HepG2 (cell line): ENCODE results near the gene POLR2H. TPM values are rescaled to one million over a fixed set of nuclear protein-coding genes. Genes with fewer than 3 reads are reported as not detected.

Experiments used
- HMG20B ChIP-seq: conservative IDR thresholded peaks from 2 replicates; pipeline ENCODE4 v1.6.1; 2016; ENCODE audit warnings: missing genetic modification reagents, missing compliant biosample characterization
- HNRNPL ChIP-seq: fragments of 200-400 bp; formaldehyde crosslinking; IDR thresholded peaks from 2 replicates; pipeline ENCODE4 v1.6.1; 2017; ENCODE audit warnings: mild to moderate bottlenecking, low read depth, low read length
- HOMEZ ChIP-seq: IDR thresholded peaks from 2 replicates; pipeline ENCODE4 v1.6.1; 2016; ENCODE audit warnings: low read depth
- IRF2 ChIP-seq: IDR thresholded peaks from 2 replicates; pipeline ENCODE4 v1.6.1; 2018; ENCODE audit warnings: missing genetic modification reagents, missing compliant biosample characterization
- MEIS2 ChIP-seq: sonication (generic); formaldehyde crosslinking; IDR thresholded peaks from 2 replicates; pipeline ENCODE4 v1.9.0; 2021; ENCODE audit warnings: mild to moderate bottlenecking, missing genetic modification reagents
- RBFOX2 ChIP-seq: fragments of 200-400 bp; formaldehyde crosslinking; IDR thresholded peaks from 2 replicates; pipeline ENCODE4 v1.6.1; 2017; ENCODE audit warnings: low read depth, mild to moderate bottlenecking, low read length
- RBM39 ChIP-seq: fragments of 200-400 bp; formaldehyde crosslinking; IDR thresholded peaks from one replicate; pipeline ENCODE4 v1.6.1; 2018; ENCODE audit warnings: antibody characterized with exemption, mild to moderate bottlenecking, low read depth, low read length; ENCODE audit not compliant: poor library complexity, severe bottlenecking
- SRSF9 ChIP-seq: fragments of 200-400 bp; formaldehyde crosslinking; IDR thresholded peaks from 2 replicates; pipeline ENCODE4 v1.6.1; 2018; ENCODE audit warnings: borderline replicate concordance, mild to moderate bottlenecking, low read depth, low read length; ENCODE audit not compliant: insufficient read depth, poor library complexity, severe bottlenecking
- ZNF20 ChIP-seq: sonication (generic); formaldehyde crosslinking; IDR thresholded peaks from 2 replicates; pipeline ENCODE4 v1.4.0; 2020; ENCODE audit warnings: mild to moderate bottlenecking, moderate library complexity, missing genetic modification reagents
- ZNF44 ChIP-seq: sonication (generic); formaldehyde crosslinking; IDR thresholded peaks from 2 replicates; pipeline ENCODE4 v1.5.1; 2020; ENCODE audit warnings: mild to moderate bottlenecking, missing genetic modification reagents
- ZNF510 ChIP-seq: sonication (generic); formaldehyde crosslinking; IDR thresholded peaks from 2 replicates; pipeline ENCODE4 v1.4.0; 2020; ENCODE audit warnings: low read depth, mild to moderate bottlenecking, missing genetic modification reagents
- polyA plus RNA-seq, 8 experiments: library from polyadenylated mRNA; depleted of rRNA in 3 of 8; stranded (reverse) in 7 of 8; unstranded in 1 of 8; fragments of >200 nt; fragmentation: Illumina TruSeq in 4 of 8; extraction: Trizol in 4 of 8; gene quantifications; 2 replicates each; pipeline versions ENCODE4 v1.2.1 to v1.2.3, GENCODE V29; 2011 to 2016; ENCODE audit warnings: low read depth in 4 of 8, missing spikeins in 1 of 8, mixed read lengths in 1 of 8; ENCODE audit not compliant: insufficient read depth in 1 of 8
- total RNA-seq, 5 experiments: library from RNA; depleted of rRNA; stranded (reverse); fragments of >200 nt; fragmentation: Illumina TruSeq; extraction: Trizol; gene quantifications; 2 replicates each; pipeline ENCODE4 v1.2.3, GENCODE V29; 2016; ENCODE audit warnings: low read depth in 1 of 5

POLR2H gene
- total and polyA plus RNA-seq, 2 of the 13 experiments (the other 11 are each of a cell fraction or from before 2014, with no cell fraction given): 118 to 194 TPM

GRCh38 chr3:184344579-184345316 is 16.8 kb upstream of the POLR2H start (continued):
- TF ChIP-seq RBM39 (peak; percentile 43), ZNF510 (no peak), HMG20B (CRISPR knock-in tag) (no peak), RBFOX2 (peak; percentile 49; the same call in 1 of the 2 replicates), SRSF9 (no peak), HOMEZ (CRISPR knock-in tag) (no peak), MEIS2 (CRISPR knock-in tag) (no peak), ZNF44 (CRISPR knock-in tag) (no peak), HNRNPL (peak; percentile 37; the same call in 1 of the 2 replicates), IRF2 (CRISPR knock-in tag) (no peak), ZNF20 (CRISPR knock-in tag) (no peak)
